GM10266 (cell line): ENCODE data around the gene GNAT1.
A peak's percentile ranks its signal among the peaks of the same experiment; 100 is the strongest.
"Not testable (repeated sequence)": the region's sequence is repeated elsewhere in the genome, so short reads cannot be mapped to it uniquely, and the experiment has no call there.

Source experiments
- DNase-seq: peaks from one replicate; pipeline ENCODE4 v3.0.0; 2012; ENCODE audit errors: extremely low spot score
- TF ChIP-seq, protein P1 (sequence below): IDR thresholded peaks from 2 replicates; pipeline ENCODE4 v1.5.1; 2012; ENCODE audit warnings: mild to moderate bottlenecking, low read depth; ENCODE audit not compliant: control insufficient read depth, insufficient read depth; ENCODE audit errors: missing control alignments

Gene GNAT1

DNA sequence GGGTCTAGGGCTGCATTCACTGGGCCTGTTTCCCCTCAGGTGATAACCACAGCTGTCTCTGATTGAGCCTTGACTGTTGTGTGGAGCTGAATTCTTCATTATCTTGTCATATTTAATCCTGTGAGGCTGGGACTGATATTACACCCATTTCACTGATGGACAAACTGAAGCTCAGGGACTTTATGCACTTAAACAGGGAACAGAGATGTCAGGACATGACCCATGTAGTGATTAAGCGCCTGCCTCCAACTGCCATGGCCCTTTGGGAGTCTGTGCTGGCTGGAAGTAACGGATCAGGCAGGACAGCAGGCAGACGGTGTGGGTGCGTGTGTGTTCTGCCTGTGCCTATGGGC, 52.1 kb downstream of the GNAT1 start:
- no peak for DNase-seq
- TF ChIP-seq, protein P1, sequence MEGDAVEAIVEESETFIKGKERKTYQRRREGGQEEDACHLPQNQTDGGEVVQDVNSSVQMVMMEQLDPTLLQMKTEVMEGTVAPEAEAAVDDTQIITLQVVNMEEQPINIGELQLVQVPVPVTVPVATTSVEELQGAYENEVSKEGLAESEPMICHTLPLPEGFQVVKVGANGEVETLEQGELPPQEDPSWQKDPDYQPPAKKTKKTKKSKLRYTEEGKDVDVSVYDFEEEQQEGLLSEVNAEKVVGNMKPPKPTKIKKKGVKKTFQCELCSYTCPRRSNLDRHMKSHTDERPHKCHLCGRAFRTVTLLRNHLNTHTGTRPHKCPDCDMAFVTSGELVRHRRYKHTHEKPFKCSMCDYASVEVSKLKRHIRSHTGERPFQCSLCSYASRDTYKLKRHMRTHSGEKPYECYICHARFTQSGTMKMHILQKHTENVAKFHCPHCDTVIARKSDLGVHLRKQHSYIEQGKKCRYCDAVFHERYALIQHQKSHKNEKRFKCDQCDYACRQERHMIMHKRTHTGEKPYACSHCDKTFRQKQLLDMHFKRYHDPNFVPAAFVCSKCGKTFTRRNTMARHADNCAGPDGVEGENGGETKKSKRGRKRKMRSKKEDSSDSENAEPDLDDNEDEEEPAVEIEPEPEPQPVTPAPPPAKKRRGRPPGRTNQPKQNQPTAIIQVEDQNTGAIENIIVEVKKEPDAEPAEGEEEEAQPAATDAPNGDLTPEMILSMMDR, result no peak

DNA sequence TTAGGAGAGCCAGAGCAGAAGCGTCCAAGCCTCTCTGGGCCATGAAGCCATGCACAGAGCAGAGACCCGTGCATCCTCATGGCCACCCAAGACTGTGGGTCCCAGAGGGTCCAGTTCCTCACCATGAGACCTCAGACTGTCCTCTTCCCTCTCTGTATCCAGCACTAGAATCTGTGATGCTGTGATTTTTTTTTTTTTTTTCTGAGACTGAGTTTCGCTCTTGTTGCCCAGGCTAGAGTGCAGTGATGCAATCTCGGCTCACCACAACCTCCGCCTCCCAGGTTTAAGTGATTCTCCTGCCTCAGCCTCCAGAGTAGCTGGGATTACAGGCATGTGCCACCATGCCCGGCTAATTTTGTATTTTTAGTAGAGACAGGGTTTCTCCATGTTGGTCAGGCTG, 53.4 kb downstream of the GNAT1 start:
- DNase-seq, result not testable (repeated sequence)

DNA sequence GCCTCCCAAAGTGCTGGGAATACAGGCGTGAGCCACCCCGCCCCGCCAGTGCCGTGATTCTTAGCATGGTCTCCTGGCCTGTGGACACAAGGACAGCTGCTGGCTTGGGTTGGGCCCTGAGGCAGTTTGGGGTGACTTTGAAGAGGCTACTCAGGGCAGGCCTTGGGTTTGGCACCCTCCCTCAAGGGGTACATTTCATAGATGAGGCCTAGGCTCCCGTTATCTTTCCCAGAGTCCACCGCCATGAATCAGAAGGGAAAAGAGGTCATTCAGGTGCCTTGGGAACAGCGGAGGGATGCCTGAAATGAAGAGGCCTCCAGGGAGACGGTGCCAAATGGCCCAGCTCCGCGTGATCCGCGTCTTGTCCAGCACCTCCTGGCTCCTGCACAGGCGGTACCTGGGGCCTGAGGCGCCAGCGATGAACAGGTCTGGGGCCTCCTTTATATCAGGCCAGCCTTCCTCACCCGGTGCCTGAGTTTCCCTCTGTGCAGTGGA, 53.9 kb downstream of the GNAT1 start:
- no peak for DNase-seq

DNA sequence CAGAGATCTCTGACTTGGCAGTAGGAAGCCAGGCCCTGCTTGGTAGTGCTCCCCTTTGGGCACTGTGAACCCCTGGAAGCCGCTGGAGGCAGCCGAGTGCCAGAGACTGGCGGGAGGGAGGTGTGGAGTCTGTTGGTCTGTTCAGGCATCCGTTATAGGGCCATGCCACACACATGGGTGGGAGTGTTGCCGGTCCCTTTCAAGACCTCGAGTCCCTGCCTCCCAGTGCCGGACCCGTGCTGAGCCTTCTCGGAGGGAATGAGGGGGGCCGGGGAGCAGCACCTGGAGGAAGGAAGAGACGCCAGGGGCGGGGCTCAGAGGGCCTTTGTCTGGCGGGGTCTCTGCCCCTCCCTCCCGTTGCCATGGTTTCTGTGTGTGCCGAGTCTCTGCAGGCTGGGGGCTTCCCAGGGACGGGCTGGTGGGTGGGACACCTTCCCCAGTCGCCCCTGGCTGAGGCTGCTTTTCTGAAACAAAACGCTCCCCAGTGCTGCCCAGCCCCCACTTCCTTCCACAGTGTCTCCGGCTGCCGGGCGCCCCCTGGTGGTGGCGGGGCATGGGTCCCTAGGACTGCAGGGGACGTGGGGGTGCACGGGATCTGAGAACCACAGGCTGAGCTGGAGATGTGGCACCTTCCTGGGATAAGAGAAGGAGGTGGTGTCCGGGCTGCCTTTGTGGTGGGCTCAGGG, 54.6 kb downstream of the GNAT1 start:
- DNase-seq, result peak; percentile 84
- TF ChIP-seq, protein P1, result peak; percentile 99

More for the DNA sequence above, 53.9 kb downstream of the GNAT1 start:
- TF ChIP-seq, protein P1, result no peak

DNA sequence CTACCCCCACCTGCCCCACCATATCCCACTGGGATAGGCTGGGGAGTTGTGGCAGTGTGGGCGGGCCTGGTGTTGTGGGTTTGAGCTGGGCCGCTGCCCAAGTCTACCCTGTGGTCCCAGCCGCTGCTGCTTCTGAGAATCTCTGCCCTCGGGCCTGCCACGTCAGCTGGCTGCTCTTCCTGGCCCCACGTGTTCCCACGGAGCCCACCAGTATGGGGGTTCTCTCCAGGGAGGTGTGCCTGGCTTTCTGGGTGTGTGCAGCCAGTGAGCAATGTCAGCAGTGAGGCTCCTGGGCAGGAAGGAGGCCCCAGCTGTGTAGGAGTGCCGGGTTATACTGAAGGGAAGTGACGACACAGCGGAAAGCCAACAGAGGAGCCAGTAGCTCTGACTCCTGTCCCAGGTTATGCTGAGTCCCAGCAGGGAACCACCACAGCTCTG, 55.1 kb downstream of the GNAT1 start:
- peak; percentile 77 for DNase-seq
- TF ChIP-seq, protein P1, result no peak
